K562 (cell line): Measurements from ENCODE around the gene ADAMTSL2.

ENCODE experiments used
- CREB1 ChIP-seq, 2 experiments: sonication (generic) in 1 of 2; formaldehyde crosslinking in 1 of 2; IDR thresholded peaks; 2 replicates each; pipeline versions ENCODE4 v1.6.1 to v1.8.0; 2012 to 2022; ENCODE audit warnings: inconsistent platforms in 1 of 2, mild to moderate bottlenecking in 1 of 2, missing genetic modification reagents in 1 of 2, moderate library complexity in 1 of 2
- MBD2 ChIP-seq: sonication (generic); IDR thresholded peaks from 2 replicates; pipeline ENCODE4 v1.6.1; 2016; ENCODE audit warnings: low read depth, borderline replicate concordance
- MTA3 ChIP-seq: fragments of 450-650 bp; formaldehyde crosslinking; IDR thresholded peaks from 2 replicates; pipeline ENCODE4 v1.6.1; 2017; ENCODE audit warnings: mild to moderate bottlenecking, borderline replicate concordance
- SP1 ChIP-seq: sonication (generic); formaldehyde crosslinking; IDR thresholded peaks from 2 replicates; pipeline ENCODE4 v1.8.1; 2022; ENCODE audit warnings: mild to moderate bottlenecking, missing genetic modification reagents
- SREBF2 ChIP-seq: sonication (generic); formaldehyde crosslinking; IDR thresholded peaks from 2 replicates; pipeline ENCODE4 v1.4.0; 2020; ENCODE audit warnings: mild to moderate bottlenecking, missing genetic modification reagents
- ZNF584 ChIP-seq: fragments of 200-800 bp; sonication (Bioruptor generic); IDR thresholded peaks from 2 replicates; pipeline ENCODE4 v1.6.1; 2016; ENCODE audit warnings: low read depth, mild to moderate bottlenecking, missing genetic modification characterization, missing compliant biosample characterization
- ZNF785 ChIP-seq: fragments of 250-450 bp; sonication (Bioruptor Pico); IDR thresholded peaks from 2 replicates; pipeline ENCODE4 v1.4.0; 2020; ENCODE audit warnings: mild to moderate bottlenecking
- TF ChIP-seq, protein P1 (sequence below), 3 experiments: IDR thresholded peaks in 2 of 3; conservative IDR thresholded peaks in 1 of 3; 2 replicates each; pipeline ENCODE4 v1.5.1; 2011 to 2012; ENCODE audit warnings: low read length in 3 of 3, mild to moderate bottlenecking in 3 of 3, control low read depth in 2 of 3, improper control_type of control experiment in 1 of 3, inconsistent platforms in 1 of 3, low read depth in 1 of 3, mixed read lengths in 1 of 3, moderate library complexity in 1 of 3; ENCODE audit not compliant: insufficient read depth in 2 of 3
- TF ChIP-seq, protein P2 (sequence below): fragments of 250-450 bp; sonication (Bioruptor Pico); IDR thresholded peaks from 2 replicates; pipeline ENCODE4 v1.8.0; 2021; ENCODE audit warnings: moderate library complexity, mild to moderate bottlenecking, inconsistent platforms
- TF ChIP-seq, protein P3 (sequence below): sonication (generic); formaldehyde crosslinking; IDR thresholded peaks from 2 replicates; pipeline ENCODE4 v1.8.1; 2023; ENCODE audit warnings: mild to moderate bottlenecking, missing genetic modification reagents
- TF ChIP-seq, protein P4 (sequence below), 2 experiments: fragments of 450-650 bp; IDR thresholded peaks; 2 replicates each; pipeline ENCODE4 v1.6.1; 2016; ENCODE audit warnings: mild to moderate bottlenecking in 2 of 2, borderline replicate concordance in 1 of 2, low read depth in 1 of 2, moderate library complexity in 1 of 2

DNA sequence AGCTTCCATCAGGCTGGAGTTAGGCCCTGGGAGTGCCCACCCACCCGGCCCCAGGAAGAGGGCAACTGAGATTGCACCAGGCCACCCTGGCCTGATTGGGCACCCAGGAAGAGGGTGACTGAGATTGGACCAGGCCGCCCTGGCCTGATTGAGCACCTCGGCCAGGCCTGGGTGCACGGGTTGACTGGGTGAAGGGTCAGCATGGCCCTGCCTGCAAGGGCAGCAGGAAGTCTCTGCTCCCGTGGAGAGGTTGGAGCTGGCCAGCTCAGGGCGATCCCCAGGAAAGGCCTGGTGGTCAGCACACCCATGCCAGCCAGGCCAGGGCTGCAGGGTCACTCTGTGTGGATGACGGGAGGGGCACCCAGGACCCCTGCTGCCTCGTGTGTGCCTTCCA is 11.8 kb downstream of the ADAMTSL2 start:
- TF ChIP-seq CREB1 (IDR thresholded peaks at IDR 0.05) = no peak
- TF ChIP-seq CREB1 (CRISPR knock-in tag; IDR thresholded peaks at IDR 0.05) = no peak
- no peak for TF ChIP-seq SREBF2 (CRISPR knock-in tag)
- no peak for TF ChIP-seq ZNF785 (CRISPR knock-in tag)
- no peak for TF ChIP-seq ZNF584 (CRISPR knock-in tag)
- TF ChIP-seq MBD2 = no peak
- no peak for TF ChIP-seq MTA3
- TF ChIP-seq SP1 (CRISPR knock-in tag) = no peak
- TF ChIP-seq, protein P1, sequence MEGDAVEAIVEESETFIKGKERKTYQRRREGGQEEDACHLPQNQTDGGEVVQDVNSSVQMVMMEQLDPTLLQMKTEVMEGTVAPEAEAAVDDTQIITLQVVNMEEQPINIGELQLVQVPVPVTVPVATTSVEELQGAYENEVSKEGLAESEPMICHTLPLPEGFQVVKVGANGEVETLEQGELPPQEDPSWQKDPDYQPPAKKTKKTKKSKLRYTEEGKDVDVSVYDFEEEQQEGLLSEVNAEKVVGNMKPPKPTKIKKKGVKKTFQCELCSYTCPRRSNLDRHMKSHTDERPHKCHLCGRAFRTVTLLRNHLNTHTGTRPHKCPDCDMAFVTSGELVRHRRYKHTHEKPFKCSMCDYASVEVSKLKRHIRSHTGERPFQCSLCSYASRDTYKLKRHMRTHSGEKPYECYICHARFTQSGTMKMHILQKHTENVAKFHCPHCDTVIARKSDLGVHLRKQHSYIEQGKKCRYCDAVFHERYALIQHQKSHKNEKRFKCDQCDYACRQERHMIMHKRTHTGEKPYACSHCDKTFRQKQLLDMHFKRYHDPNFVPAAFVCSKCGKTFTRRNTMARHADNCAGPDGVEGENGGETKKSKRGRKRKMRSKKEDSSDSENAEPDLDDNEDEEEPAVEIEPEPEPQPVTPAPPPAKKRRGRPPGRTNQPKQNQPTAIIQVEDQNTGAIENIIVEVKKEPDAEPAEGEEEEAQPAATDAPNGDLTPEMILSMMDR (IDR thresholded peaks at IDR 0.05 in 2 of 3, conservative IDR thresholded peaks at IDR 0.05 in 1 of 3; ENCODE audit: insufficient read depth in 2 of 3, low read depth in 1 of 3, low read length in 3 of 3) = no peak
- TF ChIP-seq, protein P2, sequence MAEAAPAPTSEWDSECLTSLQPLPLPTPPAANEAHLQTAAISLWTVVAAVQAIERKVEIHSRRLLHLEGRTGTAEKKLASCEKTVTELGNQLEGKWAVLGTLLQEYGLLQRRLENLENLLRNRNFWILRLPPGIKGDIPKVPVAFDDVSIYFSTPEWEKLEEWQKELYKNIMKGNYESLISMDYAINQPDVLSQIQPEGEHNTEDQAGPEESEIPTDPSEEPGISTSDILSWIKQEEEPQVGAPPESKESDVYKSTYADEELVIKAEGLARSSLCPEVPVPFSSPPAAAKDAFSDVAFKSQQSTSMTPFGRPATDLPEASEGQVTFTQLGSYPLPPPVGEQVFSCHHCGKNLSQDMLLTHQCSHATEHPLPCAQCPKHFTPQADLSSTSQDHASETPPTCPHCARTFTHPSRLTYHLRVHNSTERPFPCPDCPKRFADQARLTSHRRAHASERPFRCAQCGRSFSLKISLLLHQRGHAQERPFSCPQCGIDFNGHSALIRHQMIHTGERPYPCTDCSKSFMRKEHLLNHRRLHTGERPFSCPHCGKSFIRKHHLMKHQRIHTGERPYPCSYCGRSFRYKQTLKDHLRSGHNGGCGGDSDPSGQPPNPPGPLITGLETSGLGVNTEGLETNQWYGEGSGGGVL = no peak
- TF ChIP-seq, protein P3, sequence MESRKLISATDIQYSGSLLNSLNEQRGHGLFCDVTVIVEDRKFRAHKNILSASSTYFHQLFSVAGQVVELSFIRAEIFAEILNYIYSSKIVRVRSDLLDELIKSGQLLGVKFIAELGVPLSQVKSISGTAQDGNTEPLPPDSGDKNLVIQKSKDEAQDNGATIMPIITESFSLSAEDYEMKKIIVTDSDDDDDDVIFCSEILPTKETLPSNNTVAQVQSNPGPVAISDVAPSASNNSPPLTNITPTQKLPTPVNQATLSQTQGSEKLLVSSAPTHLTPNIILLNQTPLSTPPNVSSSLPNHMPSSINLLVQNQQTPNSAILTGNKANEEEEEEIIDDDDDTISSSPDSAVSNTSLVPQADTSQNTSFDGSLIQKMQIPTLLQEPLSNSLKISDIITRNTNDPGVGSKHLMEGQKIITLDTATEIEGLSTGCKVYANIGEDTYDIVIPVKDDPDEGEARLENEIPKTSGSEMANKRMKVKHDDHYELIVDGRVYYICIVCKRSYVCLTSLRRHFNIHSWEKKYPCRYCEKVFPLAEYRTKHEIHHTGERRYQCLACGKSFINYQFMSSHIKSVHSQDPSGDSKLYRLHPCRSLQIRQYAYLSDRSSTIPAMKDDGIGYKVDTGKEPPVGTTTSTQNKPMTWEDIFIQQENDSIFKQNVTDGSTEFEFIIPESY (CRISPR knock-in tag) = no peak
- TF ChIP-seq, protein P4, sequence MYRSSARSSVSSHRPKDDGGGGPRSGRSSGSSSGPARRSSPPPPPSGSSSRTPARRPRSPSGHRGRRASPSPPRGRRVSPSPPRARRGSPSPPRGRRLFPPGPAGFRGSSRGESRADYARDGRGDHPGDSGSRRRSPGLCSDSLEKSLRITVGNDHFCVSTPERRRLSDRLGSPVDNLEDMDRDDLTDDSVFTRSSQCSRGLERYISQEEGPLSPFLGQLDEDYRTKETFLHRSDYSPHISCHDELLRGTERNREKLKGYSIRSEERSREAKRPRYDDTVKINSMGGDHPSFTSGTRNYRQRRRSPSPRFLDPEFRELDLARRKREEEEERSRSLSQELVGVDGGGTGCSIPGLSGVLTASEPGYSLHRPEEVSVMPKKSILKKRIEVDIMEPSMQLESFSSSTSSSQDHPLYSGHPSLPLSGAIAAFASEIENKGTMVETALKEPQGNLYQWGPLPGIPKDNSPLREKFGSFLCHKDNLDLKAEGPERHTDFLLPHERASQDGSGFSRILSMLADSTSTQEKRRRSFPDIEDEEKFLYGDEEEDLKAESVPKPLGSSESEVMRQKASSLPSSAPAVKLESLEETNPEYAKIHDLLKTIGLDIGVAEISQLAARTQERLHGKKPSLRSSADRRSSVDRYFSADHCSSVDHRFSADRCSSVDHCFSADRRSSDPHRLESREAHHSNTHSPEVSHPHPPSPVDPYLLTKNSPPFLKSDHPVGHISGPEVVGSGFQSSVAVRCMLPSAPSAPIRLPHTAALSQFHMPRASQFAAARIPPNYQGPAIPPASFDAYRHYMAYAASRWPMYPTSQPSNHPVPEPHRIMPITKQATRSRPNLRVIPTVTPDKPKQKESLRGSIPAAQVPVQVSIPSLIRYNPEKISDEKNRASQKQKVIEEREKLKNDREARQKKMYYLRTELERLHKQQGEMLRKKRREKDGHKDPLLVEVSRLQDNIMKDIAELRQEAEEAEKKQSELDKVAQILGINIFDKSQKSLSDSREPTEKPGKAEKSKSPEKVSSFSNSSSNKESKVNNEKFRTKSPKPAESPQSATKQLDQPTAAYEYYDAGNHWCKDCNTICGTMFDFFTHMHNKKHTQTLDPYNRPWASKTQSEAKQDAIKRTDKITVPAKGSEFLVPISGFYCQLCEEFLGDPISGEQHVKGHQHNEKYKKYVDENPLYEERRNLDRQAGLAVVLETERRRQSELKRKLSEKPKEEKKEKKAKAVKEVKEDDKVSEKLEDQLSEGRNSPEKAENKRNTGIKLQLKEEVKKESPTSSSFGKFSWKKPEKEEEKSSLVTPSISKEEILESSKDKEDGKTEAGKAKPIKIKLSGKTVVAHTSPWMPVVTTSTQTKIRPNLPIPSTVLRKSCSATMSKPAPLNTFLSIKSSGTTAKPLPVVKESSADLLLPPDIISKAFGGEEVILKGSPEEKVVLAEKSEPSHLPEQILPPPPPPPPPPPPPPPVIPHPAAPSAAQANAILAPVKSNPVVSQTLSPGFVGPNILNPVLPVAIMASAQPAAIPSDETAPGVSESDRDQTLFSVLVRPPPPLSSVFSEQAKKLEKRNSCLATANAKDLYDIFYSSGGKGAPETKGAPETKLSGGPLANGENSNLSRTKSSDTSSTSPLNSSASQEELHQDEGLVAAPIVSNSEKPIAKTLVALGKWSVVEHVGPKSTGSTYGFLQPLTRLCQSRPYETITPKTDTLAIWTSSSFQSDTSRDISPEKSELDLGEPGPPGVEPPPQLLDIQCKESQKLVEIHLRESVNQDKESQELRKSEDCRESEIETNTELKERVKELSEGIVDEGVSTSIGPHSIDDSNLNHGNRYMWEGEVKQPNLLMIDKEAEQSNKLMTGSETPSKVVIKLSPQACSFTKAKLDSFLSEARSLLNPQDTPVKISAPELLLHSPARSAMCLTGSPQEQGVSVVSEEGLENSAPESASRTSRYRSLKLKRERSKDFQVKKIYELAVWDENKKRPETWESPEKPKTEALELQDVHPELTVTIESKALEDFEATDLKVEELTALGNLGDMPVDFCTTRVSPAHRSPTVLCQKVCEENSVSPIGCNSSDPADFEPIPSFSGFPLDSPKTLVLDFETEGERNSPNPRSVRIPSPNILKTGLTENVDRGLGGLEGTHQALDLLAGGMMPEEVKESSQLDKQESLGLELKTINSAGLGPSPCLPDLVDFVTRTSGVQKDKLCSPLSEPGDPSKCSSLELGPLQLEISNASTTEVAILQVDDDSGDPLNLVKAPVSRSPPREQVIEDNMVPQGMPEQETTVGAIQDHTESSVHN (IDR thresholded peaks at IDR 0.05; ENCODE audit: borderline replicate concordance in 1 of 2, low read depth in 1 of 2) = no peak
